Stimulated activated CD8-positive, alpha-beta memory T cell treated with anti-CD3 and anti-CD28 coated beads, Interleukin-4, amount 100 ng/mL, for 48 hours (primary cell): Measurements from ENCODE around the gene SOX10.

Experiments
- DNase-seq: peaks from one replicate; pipeline ENCODE4 v3.0.0-alpha.2; 2020

Gene SOX10

DNA sequence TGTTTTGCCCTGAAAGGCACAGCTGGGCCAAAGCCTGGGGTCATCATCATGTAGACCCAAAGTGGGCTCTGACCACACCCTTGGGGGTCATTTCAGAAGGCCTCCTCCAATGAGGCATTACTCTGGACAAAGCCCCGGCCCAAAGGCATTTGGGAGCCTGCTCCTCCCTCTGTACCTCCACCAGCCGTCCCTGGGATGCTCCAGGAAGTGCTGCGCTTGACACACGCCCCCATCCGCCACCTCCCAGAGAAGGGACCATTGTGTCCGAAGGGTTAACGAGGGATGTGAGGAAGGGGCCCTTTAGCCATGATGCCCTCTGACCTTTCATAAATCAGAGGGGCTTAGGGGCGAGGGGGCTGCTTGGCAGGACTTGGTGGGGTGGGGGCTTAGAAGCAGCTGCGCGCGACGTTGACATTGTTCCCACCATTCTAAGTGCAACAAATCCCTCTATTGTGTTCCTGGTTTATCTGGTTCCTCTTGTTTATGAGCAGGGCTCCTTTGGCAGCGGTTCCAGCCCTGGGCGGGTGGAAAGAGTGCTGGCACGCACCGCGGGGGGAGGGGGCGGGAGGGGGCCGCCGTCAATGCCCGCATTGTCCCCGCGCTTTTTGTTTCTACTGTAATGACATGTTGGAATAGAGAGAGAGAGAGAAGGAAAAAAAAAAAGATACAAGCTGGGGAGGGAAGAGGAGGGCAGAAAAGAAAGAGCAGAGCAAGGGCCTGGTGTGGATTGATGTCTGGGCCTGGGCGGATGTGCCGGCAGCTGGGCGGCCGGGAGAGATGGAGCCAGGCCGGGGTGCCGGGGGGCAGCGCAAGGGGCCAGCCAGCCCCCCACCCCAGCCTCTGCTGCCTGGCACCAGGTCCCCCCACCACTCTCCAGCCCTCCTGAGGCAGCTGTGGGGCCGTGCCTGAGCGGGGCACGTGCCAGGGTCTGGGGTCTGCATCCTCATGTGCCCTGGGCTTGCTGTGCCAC lies 32.1 kb upstream of the SOX10 start:
- DNase-seq, result no peak

DNA sequence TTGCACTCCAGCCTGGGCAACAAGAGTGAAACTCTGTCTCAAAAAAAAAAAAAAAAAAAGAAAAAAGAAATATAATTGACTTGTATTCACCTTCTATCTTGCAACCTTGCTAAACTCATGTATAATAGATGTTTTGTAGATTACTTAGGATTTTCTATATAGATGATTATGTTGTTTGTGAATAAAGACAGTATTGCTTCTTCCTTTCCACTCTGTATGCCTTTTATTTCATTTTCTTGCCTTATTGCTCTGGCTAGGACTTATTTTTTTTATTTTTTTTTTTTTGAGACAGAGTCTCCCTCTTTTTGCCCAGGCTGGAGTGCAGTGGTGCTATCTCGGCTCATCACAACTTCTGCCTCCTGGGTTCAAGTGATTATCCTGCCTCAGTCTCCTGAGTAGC lies 29.7 kb upstream of the SOX10 start:
- DNase-seq, result no peak

DNA sequence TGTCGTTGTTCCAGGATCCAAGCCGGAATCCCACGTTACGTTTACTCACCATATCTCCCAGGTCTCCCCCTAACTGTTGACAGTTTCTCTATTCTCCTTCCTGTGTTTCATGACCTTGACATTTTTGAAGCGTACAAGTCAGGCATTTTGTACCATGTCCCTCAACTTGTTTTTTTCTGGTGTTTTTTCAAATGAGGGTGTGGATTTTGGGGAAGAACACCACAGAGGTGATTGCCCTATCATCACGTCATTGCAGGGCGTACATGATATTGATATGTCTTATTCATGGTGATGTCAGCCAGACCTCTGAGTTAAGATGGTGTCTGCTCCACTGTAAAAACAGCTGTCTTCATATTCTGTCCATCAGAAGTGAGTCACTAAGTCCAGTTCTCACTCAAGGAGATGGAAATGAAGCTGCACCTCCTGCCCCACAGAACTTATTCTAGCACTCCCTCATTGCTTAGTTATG lies 28.3 kb upstream of the SOX10 start:
- no peak for DNase-seq

- DNase-seq, result no peak
Measured at GRCh38 chr22:38009000-38009806, 24.8 kb upstream of the SOX10 start.

- no peak for DNase-seq
Measured at GRCh38 chr22:38007330-38007902, 23.1 kb upstream of the SOX10 start.

GRCh38 chr22:38006906-38007305 lies 22.6 kb upstream of the SOX10 start:
- no peak for DNase-seq

DNA sequence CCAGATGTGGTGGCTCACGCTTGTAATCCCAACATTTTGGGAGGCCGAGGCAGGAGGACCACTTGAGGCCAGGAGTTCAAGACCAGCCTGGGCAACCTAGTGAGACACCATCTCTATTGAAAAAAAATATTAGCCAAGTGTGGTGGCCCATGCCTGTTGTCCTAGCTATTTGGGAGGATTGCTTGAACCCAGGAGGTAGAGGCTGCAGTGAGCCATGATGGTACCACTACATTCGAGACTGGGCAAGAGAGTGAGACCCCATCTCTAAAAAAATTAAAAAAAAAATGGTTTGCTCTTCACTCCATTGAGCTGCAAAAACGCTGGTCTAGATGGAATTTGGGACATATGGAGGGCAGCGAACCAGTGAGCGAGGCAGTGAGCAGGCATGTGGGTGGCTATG lies 21.6 kb upstream of the SOX10 start:
- DNase-seq, result no peak

DNA sequence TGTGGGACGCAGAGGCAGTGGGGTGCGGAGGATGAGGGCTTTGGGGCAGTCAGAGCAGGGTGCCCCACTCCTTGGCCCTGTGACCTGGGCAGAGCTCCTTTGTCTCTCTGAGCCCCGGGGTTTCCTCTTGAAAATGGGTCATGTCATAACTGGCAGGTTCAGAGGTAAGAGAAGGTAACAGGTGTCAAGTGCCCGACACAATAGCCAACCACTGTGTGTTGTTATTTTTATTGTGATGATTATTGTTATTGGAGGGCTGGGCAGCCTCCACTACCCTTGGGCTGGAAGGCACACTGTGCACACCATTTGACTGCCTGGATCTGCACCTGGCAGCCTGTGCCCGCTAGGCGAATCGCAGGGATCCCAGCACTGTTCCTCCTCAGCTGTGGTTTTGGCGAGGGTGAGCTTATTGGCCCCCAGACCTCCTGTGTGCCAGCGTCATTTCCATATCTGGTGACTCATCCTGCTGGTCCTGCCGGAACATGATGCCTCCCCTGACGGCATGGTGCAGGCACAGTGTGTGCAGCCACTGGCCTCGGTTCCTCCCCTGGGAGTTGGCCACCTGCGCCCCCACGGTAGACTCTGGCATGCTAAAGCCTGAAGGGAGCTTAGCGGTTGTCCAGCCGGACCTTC lies 15.4 kb upstream of the SOX10 start:
- DNase-seq, result no peak

- DNase-seq, result no peak
Measured at GRCh38 chr22:37999236-37999635, 14.9 kb upstream of the SOX10 start.

DNA sequence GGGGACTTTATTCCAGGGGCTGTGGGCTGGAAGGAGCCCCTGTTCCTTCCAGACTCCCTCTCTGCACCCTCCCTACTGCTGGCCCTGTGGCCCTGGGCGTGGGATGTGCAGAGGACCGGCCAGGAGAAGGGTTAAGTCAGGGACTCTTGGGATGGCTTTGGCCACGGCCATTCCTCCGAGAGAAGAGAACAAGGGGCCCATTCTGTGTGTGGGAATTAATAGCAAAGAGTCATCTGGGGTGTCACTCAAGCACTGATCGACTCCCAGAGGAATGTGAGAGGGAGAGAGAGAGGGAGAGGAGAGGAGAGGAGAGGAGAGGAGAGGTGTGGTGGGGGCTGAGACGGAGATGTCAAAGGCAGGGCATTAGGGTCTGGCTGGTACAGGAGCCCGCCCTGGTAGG lies 14.2 kb upstream of the SOX10 start:
- DNase-seq, result no peak

GRCh38 chr22:37996515-37997246 lies 12.3 kb upstream of the SOX10 start:
- DNase-seq, result no peak

- no peak for DNase-seq
Measured at GRCh38 chr22:37996079-37996478, 11.7 kb upstream of the SOX10 start.

DNA sequence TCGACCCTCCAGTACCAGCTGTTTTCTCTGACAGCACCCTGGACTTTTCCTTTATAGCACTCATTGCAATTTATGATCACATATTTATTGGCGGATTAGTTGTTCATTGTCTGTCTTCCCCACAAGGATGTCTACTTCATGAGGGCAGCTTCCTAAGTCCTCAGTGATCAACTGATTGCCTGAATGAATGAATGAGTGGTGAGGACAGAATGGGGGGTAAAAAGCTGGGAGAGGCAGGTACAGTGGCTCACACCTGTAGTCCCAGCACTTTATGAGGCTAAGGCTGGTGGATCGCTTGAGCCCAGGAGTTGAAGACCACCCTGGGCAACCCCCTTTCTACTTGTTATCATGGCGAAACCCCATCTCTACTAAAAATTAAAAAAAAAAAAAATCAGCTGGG lies 11.1 kb upstream of the SOX10 start:
- DNase-seq, result no peak

DNA sequence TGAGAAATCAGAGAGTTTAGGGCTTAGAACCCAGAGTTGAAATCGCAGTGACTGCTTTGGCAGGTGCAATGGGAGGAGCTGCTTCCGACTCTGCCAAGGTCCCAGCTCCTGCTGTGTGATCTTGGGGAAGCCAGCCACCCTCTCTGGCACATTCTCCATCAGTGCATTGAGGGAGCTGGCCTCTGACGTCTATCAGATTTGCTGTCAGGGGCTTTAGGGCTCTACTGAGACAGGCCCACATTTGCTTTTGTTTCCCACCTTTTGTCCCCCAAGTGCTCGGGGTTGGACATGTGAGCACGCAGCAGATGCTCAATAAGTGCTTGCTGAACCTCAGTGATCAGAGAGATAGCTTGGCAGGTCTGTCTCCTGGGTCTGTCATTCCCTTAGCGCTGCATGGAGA lies 10.6 kb upstream of the SOX10 start:
- DNase-seq, result no peak

- DNase-seq, result no peak
Measured at GRCh38 chr22:37994049-37994448, 9.7 kb upstream of the SOX10 start.

DNA sequence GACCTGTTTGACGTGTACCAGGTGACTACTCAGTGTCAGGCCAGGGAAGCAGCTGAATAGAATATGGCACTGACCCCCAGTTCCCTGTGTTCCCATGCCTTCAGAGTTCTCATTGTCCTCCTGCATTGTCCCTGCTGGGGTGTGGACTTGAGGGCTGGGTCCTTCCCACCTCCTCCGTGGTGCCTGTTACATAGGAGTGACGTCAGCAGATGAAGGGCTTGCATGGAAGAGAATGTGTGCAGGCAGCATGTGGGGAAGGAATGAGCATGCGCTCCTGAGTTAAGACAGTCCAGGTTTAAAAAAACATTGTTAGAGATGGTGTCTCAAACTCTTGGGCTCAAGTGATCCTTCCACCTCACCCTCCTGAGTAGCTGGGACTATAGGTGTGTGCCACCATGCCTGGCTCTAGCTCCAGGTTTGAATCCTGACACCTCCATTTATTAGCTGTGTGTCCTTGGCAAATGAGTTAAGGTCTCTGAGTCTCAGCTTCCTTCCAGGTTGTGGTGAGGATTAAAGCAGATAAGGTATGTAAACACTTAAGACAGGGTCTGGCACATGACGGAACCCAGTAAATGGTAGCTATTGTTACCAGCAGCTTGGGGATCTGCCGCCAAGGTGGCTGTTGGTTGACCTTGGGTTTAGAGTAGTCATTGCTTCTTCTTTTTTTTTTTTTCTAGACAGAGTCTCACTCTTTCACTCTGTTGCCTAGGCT lies 7.5 kb upstream of the SOX10 start:
- no peak for DNase-seq

DNA sequence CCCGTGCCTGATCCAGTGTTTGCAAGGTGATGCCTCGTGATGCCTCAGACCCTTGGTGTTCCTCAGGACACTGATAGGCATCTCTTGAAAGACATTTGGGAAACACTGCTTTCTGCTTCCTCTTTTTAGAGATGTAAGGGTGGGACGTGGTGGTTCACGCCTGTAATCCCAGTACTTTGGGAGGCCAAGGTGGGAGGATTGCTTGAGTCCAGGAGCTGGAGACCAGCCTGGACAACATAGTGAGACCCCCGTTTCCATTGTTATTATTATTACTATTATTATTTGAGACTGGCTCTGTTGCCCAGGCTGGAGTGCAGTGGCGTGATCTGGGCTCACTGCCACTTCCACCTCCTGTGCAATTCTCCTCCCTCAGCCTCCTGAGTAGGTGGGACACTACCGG lies 6.5 kb upstream of the SOX10 start:
- DNase-seq, result no peak

DNA sequence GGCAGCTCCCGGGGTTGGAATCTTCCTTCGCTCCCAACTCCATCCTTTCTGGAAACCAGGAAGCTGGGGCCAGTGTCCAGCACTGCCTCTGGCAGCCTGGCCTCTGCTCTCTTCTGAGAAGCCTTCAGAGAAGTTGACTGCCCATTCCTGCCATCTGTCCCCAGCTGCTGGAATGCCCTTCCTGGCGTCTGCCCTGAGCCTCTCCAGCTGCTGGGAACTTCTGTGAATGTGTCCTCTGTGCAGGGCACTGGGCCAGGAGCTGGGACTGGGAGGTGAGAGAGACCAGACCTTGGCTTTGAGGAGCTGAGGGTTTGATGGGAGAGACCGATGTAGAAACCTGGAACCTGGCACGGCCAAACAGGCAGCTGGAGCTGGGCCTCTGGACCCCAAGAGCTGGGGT lies 5.9 kb upstream of the SOX10 start:
- DNase-seq, result no peak

DNA sequence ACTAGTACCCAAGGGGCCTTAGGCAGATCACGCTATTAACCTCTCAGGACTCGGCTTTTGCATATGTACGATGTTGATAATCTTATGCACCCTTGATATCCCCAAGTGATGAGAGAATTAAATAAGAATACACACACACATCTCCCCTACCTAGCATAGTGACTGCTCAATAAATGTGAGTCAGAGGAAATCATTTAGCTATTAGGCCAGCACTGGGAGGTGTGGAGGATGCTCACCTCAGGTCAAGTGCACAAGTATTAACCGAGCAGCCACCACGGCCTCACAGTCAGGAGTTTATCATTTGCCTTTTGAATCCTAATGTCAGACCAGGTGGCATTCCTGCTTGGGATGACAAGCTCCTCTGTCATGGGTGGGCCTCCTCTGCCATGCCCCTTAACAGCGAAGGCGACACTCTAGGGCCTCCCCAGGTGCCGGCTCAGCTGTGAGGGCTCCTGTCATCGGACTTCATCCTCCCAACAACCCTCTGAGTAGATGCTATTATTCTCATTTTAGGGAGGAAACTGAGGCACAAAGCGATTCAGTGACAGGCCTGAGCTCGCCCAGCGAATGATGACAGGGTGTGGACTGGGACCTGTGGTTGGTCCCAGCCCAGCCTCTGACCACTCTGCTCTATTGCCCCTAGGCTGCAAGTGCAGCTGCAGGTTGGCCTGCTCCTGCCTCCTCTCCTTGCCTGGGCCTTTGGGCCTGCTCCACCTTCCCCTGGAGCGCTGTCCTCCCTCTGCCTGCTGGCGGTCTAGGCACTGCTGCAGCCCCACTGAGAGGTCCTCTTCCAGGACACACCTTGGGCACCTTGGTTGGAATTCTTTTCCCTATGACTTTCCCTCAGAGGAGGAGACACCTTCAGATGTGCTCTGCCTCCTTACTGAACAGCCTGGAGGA lies 5.0 kb upstream of the SOX10 start:
- no peak for DNase-seq

GRCh38 chr22:37986371-37986770 lies 2.0 kb upstream of the SOX10 start:
- no peak for DNase-seq
